K562 (cell line): ENCODE measurements around the gene PAF1. TPM values are rescaled to one million over a fixed set of nuclear protein-coding genes. Genes with fewer than 3 reads are reported as not detected.

Source experiments
- ATAC-seq: fragments of 200-7000 bp; cut with Tn5 transposase; 3 replicates; pipeline ENCODE4 v1.9.1; 2020; ENCODE audit warnings: moderate library complexity
- BruUV-seq: library from RNA; stranded (reverse); fragments of 400-500 nt; replicated peaks from 2 replicates; lab custom pipeline; 2021; lab: Mats Ljungman, UMichigan
- CTCF ChIA-PET: fragments of 300-600 bp; formaldehyde crosslinking; extraction: SDS; loops from one replicate; lab custom pipeline; 2021; ENCODE audit warnings: low intra/inter-chr PET ratio; lab: Yijun Ruan, JAX
- POLR2A ChIA-PET: fragments of 300-600, 350-650 bp; sonication (Branson Sonifier 250); formaldehyde crosslinking; extraction: SDS; loops from one replicate; lab custom pipeline; 2021; ENCODE audit warnings: antibody characterized with exemption, inconsistent platforms; lab: Yijun Ruan, JAX
- DNase-seq, 4 experiments: peaks; one replicate each; pipeline versions ENCODE4 v3.0.0 to v3.0.0-alpha.2; 2011 to 2018; ENCODE audit warnings: low spot score in 3 of 4, mixed read lengths in 3 of 4; ENCODE audit errors: extremely low read depth in 1 of 4
- FAIRE-seq: peaks from 2 replicates; lab custom pipeline; 2011; peaks lifted over from hg19 to GRCh38; lab: Jason Lieb, UNC
- H2AFZ ChIP-seq: 2 replicates; pipeline ENCODE4 v1.6.0; 2011; ENCODE audit warnings: low read depth, low read length, control low read depth, inconsistent platforms
- H3K27ac ChIP-seq: fragments of 200-600 bp; 3 replicates; pipeline ENCODE4 v1.8.0; 2011; ENCODE audit warnings: low read depth, mild to moderate bottlenecking, control low read depth, inconsistent platforms, low read length, moderate library complexity, mixed read lengths; ENCODE audit errors: extremely low read depth
- H3K27me3 ChIP-seq, 2 experiments: fragments of 300-600 bp in 1 of 2; 2 replicates in 1 of 2; 3 replicates in 1 of 2; pipeline versions ENCODE4 v1.6.0 to v1.8.0; 2011; ENCODE audit warnings: inconsistent platforms in 2 of 2, low read length in 2 of 2, mild to moderate bottlenecking in 1 of 2, mixed read lengths in 1 of 2, moderate library complexity in 1 of 2; ENCODE audit not compliant: control insufficient read depth in 2 of 2, insufficient read depth in 2 of 2
- H3K36me3 ChIP-seq: fragments of 300-600 bp; 3 replicates; pipeline ENCODE4 v1.8.0; 2011; ENCODE audit warnings: mild to moderate bottlenecking, low read length, inconsistent platforms; ENCODE audit not compliant: control insufficient read depth, insufficient read depth
- H3K4me1 ChIP-seq, 2 experiments: fragments of 200-600 bp in 1 of 2; replicated peaks in 1 of 2; 2 replicates in 1 of 2; 3 replicates in 1 of 2; pipeline versions ENCODE4 v1.5.1 to v1.8.0; 2011; ENCODE audit warnings: inconsistent platforms in 2 of 2, low read length in 2 of 2, mild to moderate bottlenecking in 1 of 2, mixed read lengths in 1 of 2, moderate library complexity in 1 of 2; ENCODE audit not compliant: control insufficient read depth in 2 of 2, insufficient read depth in 2 of 2
- H3K4me2 ChIP-seq: 2 replicates; pipeline ENCODE4 v1.6.1; 2011; ENCODE audit warnings: low read length, control low read depth, inconsistent platforms, mixed read lengths; ENCODE audit not compliant: insufficient read depth
- H3K4me3 ChIP-seq: fragments of 200-600 bp; sonication (generic), shearing (Covaris generic); 2 replicates; pipeline ENCODE4 v1.5.1; 2016; ENCODE audit warnings: control low read depth, inconsistent platforms
- H3K79me2 ChIP-seq: fragments of 200-600 bp; 3 replicates; pipeline ENCODE4 v1.8.0; 2011; ENCODE audit warnings: low read length, inconsistent platforms; ENCODE audit not compliant: control insufficient read depth, insufficient read depth
- H3K9ac ChIP-seq, 2 experiments: 2 replicates each; pipeline versions ENCODE4 v1.6.0 to v1.6.1; 2011; ENCODE audit warnings: low read depth in 2 of 2, low read length in 2 of 2, control low read depth in 1 of 2, inconsistent platforms in 1 of 2, mild to moderate bottlenecking in 1 of 2, mixed read lengths in 1 of 2; ENCODE audit not compliant: insufficient read depth in 1 of 2
- H3K9me1 ChIP-seq: one replicate; pipeline ENCODE4 v1.6.0; 2011; ENCODE audit warnings: inconsistent platforms, mild to moderate bottlenecking, low read length, moderate library complexity; ENCODE audit not compliant: control insufficient read depth, insufficient read depth
- H3K9me3 ChIP-seq: replicated peaks from 2 replicates; pipeline ENCODE4 v1.5.1; 2011; ENCODE audit warnings: low read depth, low read length, inconsistent platforms; ENCODE audit not compliant: control insufficient read depth, insufficient read depth
- H4K20me1 ChIP-seq: replicated peaks from 2 replicates; pipeline ENCODE4 v1.6.1; 2011; ENCODE audit warnings: low read length, inconsistent platforms, mixed read lengths; ENCODE audit not compliant: control insufficient read depth, insufficient read depth
- BRCA1 ChIP-seq, 2 experiments: fragments of 450-650 bp in 1 of 2; sonication (generic) in 1 of 2; formaldehyde crosslinking in 1 of 2; IDR thresholded peaks; 2 replicates each; pipeline versions ENCODE4 v1.5.0 to v1.6.1; 2017 to 2020; ENCODE audit warnings: mild to moderate bottlenecking in 1 of 2, missing genetic modification reagents in 1 of 2
- CEBPG ChIP-seq, 3 experiments: fragments of 200-800 bp in 1 of 3; sonication (Bioruptor generic) in 1 of 3; sonication (generic) in 1 of 3; formaldehyde crosslinking in 1 of 3; IDR thresholded peaks in 2 of 3; conservative IDR thresholded peaks in 1 of 3; 2 replicates each; pipeline versions ENCODE4 v1.6.1 to v1.8.0; 2016 to 2022; ENCODE audit warnings: missing compliant biosample characterization in 2 of 3, missing genetic modification characterization in 2 of 3, mild to moderate bottlenecking in 1 of 3, missing genetic modification reagents in 1 of 3
- CREB1 ChIP-seq, 2 experiments: sonication (generic) in 1 of 2; formaldehyde crosslinking in 1 of 2; IDR thresholded peaks; 2 replicates each; pipeline versions ENCODE4 v1.6.1 to v1.8.0; 2012 to 2022; ENCODE audit warnings: inconsistent platforms in 1 of 2, mild to moderate bottlenecking in 1 of 2, missing genetic modification reagents in 1 of 2, moderate library complexity in 1 of 2
- DPF2 ChIP-seq: fragments of 450-650 bp; IDR thresholded peaks from 2 replicates; pipeline ENCODE4 v1.6.1; 2016
- FOSL1 ChIP-seq: fragments of 200-800 bp; sonication (Bioruptor generic); conservative IDR thresholded peaks from 2 replicates; pipeline ENCODE4 v1.6.1; 2016; ENCODE audit warnings: missing genetic modification characterization, missing compliant biosample characterization
- FOXK1 ChIP-seq: sonication (generic); formaldehyde crosslinking; IDR thresholded peaks from 2 replicates; pipeline ENCODE4 v1.8.0; 2022; ENCODE audit warnings: missing genetic modification reagents, mild to moderate bottlenecking, borderline replicate concordance
- HDAC1 ChIP-seq, 2 experiments: fragments of 450-650 bp; IDR thresholded peaks; 2 replicates each; pipeline ENCODE4 v1.6.1; 2016 to 2017; ENCODE audit warnings: inconsistent platforms in 1 of 2, mild to moderate bottlenecking in 1 of 2, moderate library complexity in 1 of 2
- MAX ChIP-seq: sonication (generic); formaldehyde crosslinking; IDR thresholded peaks from 2 replicates; pipeline ENCODE4 v1.9.0; 2022; ENCODE audit warnings: mild to moderate bottlenecking, missing genetic modification reagents
- MCM3 ChIP-seq: fragments of 450-650 bp; IDR thresholded peaks from 2 replicates; pipeline ENCODE4 v1.6.1; 2016
- NR2C1 ChIP-seq, 2 experiments: fragments of 450-650 bp; IDR thresholded peaks; 2 replicates each; pipeline ENCODE4 v1.6.1; 2017; ENCODE audit warnings: mild to moderate bottlenecking in 2 of 2, antibody characterized with exemption in 1 of 2, inconsistent platforms in 1 of 2, missing compliant biosample characterization in 1 of 2, missing genetic modification characterization in 1 of 2
- PHB2 ChIP-seq: fragments of 450-650 bp; IDR thresholded peaks from 2 replicates; pipeline ENCODE4 v1.6.1; 2017; ENCODE audit warnings: low read depth
- PKNOX1 ChIP-seq: fragments of 450-650 bp; IDR thresholded peaks from 2 replicates; pipeline ENCODE4 v1.6.1; 2016
- SAP30 ChIP-seq: fragments of 200-600 bp; sonication (generic); IDR thresholded peaks from 2 replicates; pipeline ENCODE4 v1.6.1; 2012; ENCODE audit warnings: borderline replicate concordance, low read depth, mild to moderate bottlenecking, moderate library complexity, low read length, control low read depth, inconsistent platforms; ENCODE audit not compliant: insufficient read depth, poor library complexity, severe bottlenecking
- TCF7 ChIP-seq: sonication (generic); IDR thresholded peaks from 2 replicates; pipeline ENCODE4 v1.6.1; 2016; ENCODE audit warnings: antibody characterized with exemption, borderline replicate concordance
- TEAD2 ChIP-seq: fragments of 450-650 bp; IDR thresholded peaks from 2 replicates; pipeline ENCODE4 v1.6.1; 2016; ENCODE audit warnings: missing genetic modification characterization, control low read depth, missing compliant biosample characterization
- TGIF2 ChIP-seq: sonication (generic); formaldehyde crosslinking; IDR thresholded peaks from 2 replicates; pipeline ENCODE4 v1.8.1; 2022; ENCODE audit warnings: mild to moderate bottlenecking, missing genetic modification reagents, moderate library complexity
- ZBTB12 ChIP-seq: fragments of 250-450 bp; sonication (Bioruptor Pico); IDR thresholded peaks from 2 replicates; pipeline ENCODE4 v1.4.0; 2020
- ZNF644 ChIP-seq: fragments of 200-800 bp; sonication (Bioruptor generic); IDR thresholded peaks from 2 replicates; pipeline ENCODE4 v1.6.1; 2016; ENCODE audit warnings: low read depth, missing genetic modification characterization, missing compliant biosample characterization
- WGBS: fragments of 100-300 bp; shearing (Covaris generic); methylation state at CpG from one replicate; pipeline ENCODE4 v1.1.6; 2016; ENCODE audit warnings: low coverage, mixed read lengths; ENCODE audit not compliant: insufficient coverage; ENCODE audit errors: missing lambda C conversion rate; 5-methylcytosine and 5-hydroxymethylcytosine counted together
- in situ Hi-C: fragments of 300-500 bp; cut with MboI; formaldehyde crosslinking; loops from 4 replicates; pipeline ENCODE4 v1.15.0; 2018; ENCODE audit warnings: inconsistent platforms, mixed read lengths
- intact Hi-C: fragments of 100-400 bp; cut with micrococcal nuclease; formaldehyde crosslinking; loops from 2 replicates; pipeline ENCODE4 v1.14.2; 2022
- polyA plus RNA-seq, 8 experiments: library from polyadenylated mRNA; depleted of rRNA in 4 of 8; stranded (reverse) in 5 of 8; unstranded in 3 of 8; fragments of >200 nt; fragmentation: Nextera tagmentation in 2 of 8; fragmentation: Illumina TruSeq in 1 of 8; extraction: Ambion mirVana in 2 of 8; extraction: Trizol in 1 of 8; gene quantifications; 2 replicates each; pipeline versions ENCODE4 v1.2.1 to v1.2.3, GENCODE V29; 2011 to 2014; ENCODE audit warnings: inconsistent platforms in 1 of 8, missing spikeins in 1 of 8
- total RNA-seq, 7 experiments: library from RNA; depleted of rRNA in 6 of 7; stranded (reverse); fragments of >200 nt in 6 of 7; fragmentation: Illumina TruSeq in 2 of 7; extraction: Trizol in 2 of 7; gene quantifications; 2 replicates each; pipeline versions ENCODE4 v1.2.1 to v1.2.3, GENCODE V29; 2011 to 2021; ENCODE audit warnings: low replicate concordance in 1 of 7

PAF1 gene
- total and polyA plus RNA-seq, 9 of the 15 experiments (the other 6 are each of a cell fraction or from before 2014, with no cell fraction given): 1.5 to 45.0 (median 33.8) TPM

- peaks cover 3% of the 10 kb centered on the region for H3K9me1 ChIP-seq
- no peaks in the 10 kb centered on the region for H3K27me3 ChIP-seq
- peak overlapping the region; percentile 86 for H2AFZ ChIP-seq
- in situ Hi-C loops (no loop called here), intact Hi-C loops (no loop called here)
- H3K79me2 ChIP-seq: peaks cover 7% of the 10 kb centered on the region
- POLR2A ChIA-PET: interaction anchor here (0.8 to 2.3 kb wide), 5 partner anchors 10 to 993 kb away, joined by 3 to 23 read pairs (median 4); partner anchors contain the start of genes MED29, PAF1 and RPS16
- H3K27ac ChIP-seq: peak overlapping the region; percentile 98
- peak; percentile 83 for FAIRE-seq
- no peak for ATAC-seq
- peak in 1 of 4 experiments; percentile 63 for DNase-seq
- 28% methylated on average over 25 of the region's 25 CpGs for WGBS
- no peaks in the 10 kb centered on the region for H3K9me3 ChIP-seq
- no peaks in the 10 kb centered on the region for H4K20me1 ChIP-seq
- H3K36me3 ChIP-seq: peaks cover 10% of the 10 kb centered on the region; the same call in 1 of the 3 replicates
- no peak overlapping the region for H3K4me3 ChIP-seq
- peaks cover 60 to 79% of the 10 kb centered on the region in 2 experiments for H3K4me1 ChIP-seq
- peak overlapping the region; percentile 80 for H3K4me2 ChIP-seq
- no TSS peak for BruUV-seq
- H3K9ac ChIP-seq: peak overlapping the region; percentile 90 to 96
- CTCF ChIA-PET: interaction anchor here (2.5 kb wide), 1 partner anchor 10 kb away, joined by 10 read pairs; the partner anchor contains the start of gene PLEKHG2
- TF ChIP-seq NR2C1 (IDR thresholded peaks at IDR 0.05) (no peak), NR2C1 (tag; IDR thresholded peaks at IDR 0.05) (no peak), ZBTB12 (peak; percentile 49; the same call in 1 of the 2 replicates), CREB1 (IDR thresholded peaks at IDR 0.05) (no peak), CREB1 (CRISPR knock-in tag; IDR thresholded peaks at IDR 0.05) (peak; percentile 35; the same call in 1 of the 2 replicates), TCF7 (no peak), TGIF2 (CRISPR knock-in tag) (no peak), HDAC1 (IDR thresholded peaks at IDR 0.05) (peak in 1 of 2 experiments; percentile 1; a peak in 1 of 4 replicates), BRCA1 (IDR thresholded peaks at IDR 0.05) (no peak), BRCA1 (CRISPR knock-in tag; IDR thresholded peaks at IDR 0.05) (no peak), TEAD2 (no peak), CEBPG (CRISPR knock-in tag; IDR thresholded peaks at IDR 0.05) (peak; percentile 68), CEBPG (tag; conservative IDR thresholded peaks at IDR 0.05 in 1 of 2, IDR thresholded peaks at IDR 0.05 in 1 of 2) (no peak), MCM3 (no peak), DPF2 (peak; percentile 15; the same call in 1 of the 2 replicates), PHB2 (no peak), ZNF644 (peak; percentile 19; the same call in 1 of the 2 replicates), SAP30 (no peak), PKNOX1 (peak; percentile 3; the same call in 1 of the 2 replicates), MAX (CRISPR knock-in tag) (peak; percentile 80), FOXK1 (CRISPR knock-in tag) (no peak), FOSL1 (peak; percentile 91)
These were observed 10.8 kb upstream of the PAF1 start for GRCh38 chr19:39401549-39402345.
